ENCODE measurements around the gene PADI3.

- TF ChIP-seq TEAD4 (IDR thresholded peaks at IDR 0.05) (no peak), EP300 (IDR thresholded peaks at IDR 0.05; ENCODE audit: borderline replicate concordance) (no peak), REST (IDR thresholded peaks at IDR 0.05; ENCODE audit: low read depth) (no peak)
- TF ChIP-seq, protein P1, sequence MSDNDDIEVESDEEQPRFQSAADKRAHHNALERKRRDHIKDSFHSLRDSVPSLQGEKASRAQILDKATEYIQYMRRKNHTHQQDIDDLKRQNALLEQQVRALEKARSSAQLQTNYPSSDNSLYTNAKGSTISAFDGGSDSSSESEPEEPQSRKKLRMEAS (IDR thresholded peaks at IDR 0.05) = no peak
Observed at GRCh38 chr1:17304151-17304825, 55.4 kb downstream of the PADI3 start.
